ENCODE results near the gene ACTRT2.

The ACTRT2 gene

GRCh38 chr1:3021233-3021671 lies at the start of gene ACTRT2:
ACTRT2 (plus strand) TSS chr1:3021467; CDS start chr1:3021687, 220 bp downstream.
- no peak for DNase-seq (ENCODE audit: low spot score)

GRCh38 chr1:2971609-2972008 lies 49.7 kb upstream of the ACTRT2 start:
- no peak for DNase-seq (ENCODE audit: low spot score)

- DNase-seq (ENCODE audit: low spot score) = no peak
Measured at GRCh38 chr1:2972011-2972878, 49.0 kb upstream of the ACTRT2 start.

GRCh38 chr1:2972879-2973575 lies 48.2 kb upstream of the ACTRT2 start:
- no peak for DNase-seq (ENCODE audit: low spot score)

- no peak for DNase-seq (ENCODE audit: low spot score)
Measured at GRCh38 chr1:2973601-2974593, 47.4 kb upstream of the ACTRT2 start.

GRCh38 chr1:2974701-2975301 lies 46.5 kb upstream of the ACTRT2 start:
- DNase-seq (ENCODE audit: low spot score) = no peak

GRCh38 chr1:2975466-2976179 lies 45.6 kb upstream of the ACTRT2 start:
- no peak for DNase-seq (ENCODE audit: low spot score)

- DNase-seq (ENCODE audit: low spot score) = no peak
Measured at GRCh38 chr1:2976180-2976562, 45.1 kb upstream of the ACTRT2 start.

- no peak for DNase-seq (ENCODE audit: low spot score)
Measured at GRCh38 chr1:2977886-2978611, 43.2 kb upstream of the ACTRT2 start.

GRCh38 chr1:2978691-2979190 lies 42.5 kb upstream of the ACTRT2 start:
- no peak for DNase-seq (ENCODE audit: low spot score)

- no peak for DNase-seq (ENCODE audit: low spot score)
Measured at GRCh38 chr1:2979191-2980072, 41.8 kb upstream of the ACTRT2 start.

- DNase-seq (ENCODE audit: low spot score) = no peak
Measured at GRCh38 chr1:2980073-2980791, 41.0 kb upstream of the ACTRT2 start.

GRCh38 chr1:2980849-2981248 lies 40.4 kb upstream of the ACTRT2 start:
- no peak for DNase-seq (ENCODE audit: low spot score)

GRCh38 chr1:2981388-2981787 lies 39.9 kb upstream of the ACTRT2 start:
- no peak for DNase-seq (ENCODE audit: low spot score)

- no peak for DNase-seq (ENCODE audit: low spot score)
Measured at GRCh38 chr1:2981981-2982614, 39.2 kb upstream of the ACTRT2 start.

- DNase-seq (ENCODE audit: low spot score) = peak; percentile 3
Measured at GRCh38 chr1:2982615-2983318, 38.5 kb upstream of the ACTRT2 start.

- no peak for DNase-seq (ENCODE audit: low spot score)
Measured at GRCh38 chr1:2983319-2983705, 38.0 kb upstream of the ACTRT2 start.

Data from cerebellar cortex (tissue), 1 donor.